CD4-positive, alpha-beta T cell treated with Interleukin-21 for 1 hour (primary cell): ENCODE measurements around the gene MAPKBP1.

ENCODE experiments used
- DNase-seq: peaks from one replicate; pipeline ENCODE4 v3.0.0-alpha.2; 2020

MAPKBP1 gene

GRCh38 chr15:41874736-41875135, 100.5 kb downstream of the MAPKBP1 start:
- DNase-seq = no peak

DNA sequence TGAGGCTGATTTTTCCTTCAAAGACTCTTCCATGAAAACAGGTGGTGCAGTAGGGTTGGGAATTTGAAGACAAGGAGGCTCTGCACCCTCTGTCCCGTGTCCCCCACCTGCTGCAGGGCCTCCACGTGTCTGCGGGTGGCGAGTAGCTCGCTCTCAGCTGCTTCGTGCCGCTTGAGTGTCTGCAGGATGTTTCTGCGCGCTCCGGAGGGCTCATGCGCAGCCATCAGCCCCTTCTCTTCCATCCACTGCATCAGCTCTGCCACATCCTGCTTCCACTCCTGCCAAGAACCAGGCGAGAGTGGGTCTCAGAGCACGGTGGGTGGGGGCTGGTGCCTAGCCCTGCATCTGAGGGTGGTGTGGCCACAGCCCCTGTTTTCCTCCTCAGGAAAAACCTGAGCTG, 101.7 kb downstream of the MAPKBP1 start:
- no peak for DNase-seq

- no peak for DNase-seq
These were observed 102.4 kb downstream of the MAPKBP1 start for GRCh38 chr15:41876689-41877088.
